IMR-90 (cell line): ENCODE measurements around the gene HTR3A.

ENCODE experiments used
- CEBPB ChIP-seq: IDR thresholded peaks from 2 replicates; pipeline ENCODE4 v1.6.1; 2012; ENCODE audit warnings: low read depth, low read length, improper control_type of control experiment
- ELK1 ChIP-seq: fragments of 150-350 bp; IDR thresholded peaks from 2 replicates; pipeline ENCODE4 v1.6.1; 2016; ENCODE audit warnings: low read depth, mild to moderate bottlenecking, low read length, moderate library complexity, borderline replicate concordance
- MAFK ChIP-seq: IDR thresholded peaks from 2 replicates; pipeline ENCODE4 v1.6.1; 2012; ENCODE audit warnings: low read depth, low read length, improper control_type of control experiment
- POLR2A ChIP-seq: IDR thresholded peaks from 2 replicates; pipeline ENCODE4 v1.6.1; 2012; ENCODE audit warnings: mild to moderate bottlenecking, low read depth, low read length
- RAD21 ChIP-seq: IDR thresholded peaks from 2 replicates; pipeline ENCODE4 v1.6.1; 2012; ENCODE audit warnings: low read length, improper control_type of control experiment
- RFX5 ChIP-seq: IDR thresholded peaks from 2 replicates; pipeline ENCODE4 v1.8.0; 2012; ENCODE audit warnings: low read depth, mild to moderate bottlenecking, low read length, moderate library complexity
- TF ChIP-seq, protein P1 (sequence below): conservative IDR thresholded peaks from 2 replicates; pipeline ENCODE4 v1.5.1; 2012; ENCODE audit warnings: mild to moderate bottlenecking, low read depth, low read length, improper control_type of control experiment

GRCh38 chr11:113997473-113997872 is 22.6 kb downstream of the HTR3A start:
- TF ChIP-seq, protein P1, sequence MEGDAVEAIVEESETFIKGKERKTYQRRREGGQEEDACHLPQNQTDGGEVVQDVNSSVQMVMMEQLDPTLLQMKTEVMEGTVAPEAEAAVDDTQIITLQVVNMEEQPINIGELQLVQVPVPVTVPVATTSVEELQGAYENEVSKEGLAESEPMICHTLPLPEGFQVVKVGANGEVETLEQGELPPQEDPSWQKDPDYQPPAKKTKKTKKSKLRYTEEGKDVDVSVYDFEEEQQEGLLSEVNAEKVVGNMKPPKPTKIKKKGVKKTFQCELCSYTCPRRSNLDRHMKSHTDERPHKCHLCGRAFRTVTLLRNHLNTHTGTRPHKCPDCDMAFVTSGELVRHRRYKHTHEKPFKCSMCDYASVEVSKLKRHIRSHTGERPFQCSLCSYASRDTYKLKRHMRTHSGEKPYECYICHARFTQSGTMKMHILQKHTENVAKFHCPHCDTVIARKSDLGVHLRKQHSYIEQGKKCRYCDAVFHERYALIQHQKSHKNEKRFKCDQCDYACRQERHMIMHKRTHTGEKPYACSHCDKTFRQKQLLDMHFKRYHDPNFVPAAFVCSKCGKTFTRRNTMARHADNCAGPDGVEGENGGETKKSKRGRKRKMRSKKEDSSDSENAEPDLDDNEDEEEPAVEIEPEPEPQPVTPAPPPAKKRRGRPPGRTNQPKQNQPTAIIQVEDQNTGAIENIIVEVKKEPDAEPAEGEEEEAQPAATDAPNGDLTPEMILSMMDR = no peak
- TF ChIP-seq RFX5 (no peak), RAD21 (no peak), POLR2A (no peak), CEBPB (no peak), MAFK (no peak), ELK1 (no peak)
